ENCODE data around the gene ZFR2.

DNA sequence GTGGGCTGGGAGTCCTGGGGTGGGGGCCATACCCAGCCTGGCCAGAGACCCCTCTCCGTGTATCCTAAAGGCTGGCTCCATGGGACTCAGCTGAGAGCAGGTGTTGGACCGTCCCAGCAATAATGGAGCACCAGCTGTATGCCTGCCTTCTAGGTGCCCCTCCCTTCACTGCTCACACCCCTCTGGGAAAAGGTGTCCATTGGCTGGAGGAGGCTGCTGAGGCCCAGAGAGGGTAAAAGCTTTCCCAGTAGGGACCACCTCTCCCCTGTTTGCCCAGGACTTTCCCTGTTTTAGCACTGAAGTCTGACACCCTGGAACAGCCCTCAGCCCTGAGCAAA is 93.5 kb downstream of the ZFR2 start:
- TF ChIP-seq, protein P1, sequence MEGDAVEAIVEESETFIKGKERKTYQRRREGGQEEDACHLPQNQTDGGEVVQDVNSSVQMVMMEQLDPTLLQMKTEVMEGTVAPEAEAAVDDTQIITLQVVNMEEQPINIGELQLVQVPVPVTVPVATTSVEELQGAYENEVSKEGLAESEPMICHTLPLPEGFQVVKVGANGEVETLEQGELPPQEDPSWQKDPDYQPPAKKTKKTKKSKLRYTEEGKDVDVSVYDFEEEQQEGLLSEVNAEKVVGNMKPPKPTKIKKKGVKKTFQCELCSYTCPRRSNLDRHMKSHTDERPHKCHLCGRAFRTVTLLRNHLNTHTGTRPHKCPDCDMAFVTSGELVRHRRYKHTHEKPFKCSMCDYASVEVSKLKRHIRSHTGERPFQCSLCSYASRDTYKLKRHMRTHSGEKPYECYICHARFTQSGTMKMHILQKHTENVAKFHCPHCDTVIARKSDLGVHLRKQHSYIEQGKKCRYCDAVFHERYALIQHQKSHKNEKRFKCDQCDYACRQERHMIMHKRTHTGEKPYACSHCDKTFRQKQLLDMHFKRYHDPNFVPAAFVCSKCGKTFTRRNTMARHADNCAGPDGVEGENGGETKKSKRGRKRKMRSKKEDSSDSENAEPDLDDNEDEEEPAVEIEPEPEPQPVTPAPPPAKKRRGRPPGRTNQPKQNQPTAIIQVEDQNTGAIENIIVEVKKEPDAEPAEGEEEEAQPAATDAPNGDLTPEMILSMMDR (IDR thresholded peaks at IDR 0.05), result no peak
- no peak for TF ChIP-seq POLR2AphosphoS5 (IDR thresholded peaks at IDR 0.05; ENCODE audit: low read depth, low read length)
